HepG2 (cell line): ENCODE measurements around the gene PIM3. TPM values are rescaled to one million over a fixed set of nuclear protein-coding genes. Genes with fewer than 3 reads are reported as not detected.

Source experiments
- CSRNP2 ChIP-seq: sonication (generic); formaldehyde crosslinking; conservative IDR thresholded peaks from 2 replicates; pipeline ENCODE4 v1.8.0; 2022; ENCODE audit warnings: low read depth, missing genetic modification reagents
- polyA plus RNA-seq, 8 experiments: library from polyadenylated mRNA; depleted of rRNA in 3 of 8; stranded (reverse) in 7 of 8; unstranded in 1 of 8; fragments of >200 nt; fragmentation: Illumina TruSeq in 4 of 8; extraction: Trizol in 4 of 8; gene quantifications; 2 replicates each; pipeline versions ENCODE4 v1.2.1 to v1.2.3, GENCODE V29; 2011 to 2016; ENCODE audit warnings: low read depth in 4 of 8, missing spikeins in 1 of 8, mixed read lengths in 1 of 8; ENCODE audit not compliant: insufficient read depth in 1 of 8
- total RNA-seq, 5 experiments: library from RNA; depleted of rRNA; stranded (reverse); fragments of >200 nt; fragmentation: Illumina TruSeq; extraction: Trizol; gene quantifications; 2 replicates each; pipeline ENCODE4 v1.2.3, GENCODE V29; 2016; ENCODE audit warnings: low read depth in 1 of 5
- TF ChIP-seq, protein P1 (sequence below): sonication (generic); formaldehyde crosslinking; IDR thresholded peaks from 2 replicates; pipeline ENCODE4 v1.4.0; 2020; ENCODE audit warnings: mild to moderate bottlenecking, missing genetic modification reagents

Gene PIM3
- total and polyA plus RNA-seq, 2 of the 13 experiments (the other 11 are each of a cell fraction or from before 2014, with no cell fraction given): 21.6 to 31.2 TPM

DNA sequence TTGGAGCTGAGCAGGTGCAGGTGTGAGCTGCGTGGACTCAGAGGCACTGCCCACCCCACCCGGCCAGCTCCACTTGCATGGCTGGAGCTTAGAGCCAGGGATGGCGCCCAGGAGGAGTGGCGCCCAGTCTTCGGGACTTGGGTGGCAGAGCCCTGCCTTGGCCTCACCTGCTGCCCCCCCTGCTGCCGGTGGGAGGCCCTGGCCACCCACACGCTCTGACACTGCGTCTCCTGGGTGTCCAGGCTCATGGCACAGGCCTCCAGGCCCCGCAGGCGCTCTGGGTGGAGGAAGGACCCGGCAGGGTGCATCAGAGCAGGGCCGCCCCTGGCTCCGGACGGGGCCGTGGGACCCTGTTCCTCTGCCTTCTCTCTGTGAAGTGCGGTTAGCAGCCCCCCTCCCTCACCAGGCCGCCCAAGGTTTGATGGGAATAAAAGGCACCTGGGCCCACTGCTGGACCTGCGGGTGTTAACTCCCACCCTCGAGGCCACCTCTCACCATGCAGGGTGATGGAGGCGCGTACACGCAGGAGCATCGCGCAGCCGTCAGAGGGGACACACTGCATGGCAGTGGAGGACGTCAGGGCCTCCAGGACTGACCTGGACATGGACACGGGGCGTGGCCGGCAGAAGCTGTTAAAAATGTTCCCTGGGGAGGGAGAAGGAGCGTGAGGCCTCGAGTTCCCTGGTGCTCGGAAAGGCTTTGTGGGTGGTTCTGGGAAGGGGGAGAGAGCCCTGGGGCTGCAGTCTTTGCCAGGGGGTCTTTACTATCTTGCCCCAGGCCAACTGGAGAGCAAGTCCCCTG lies 40.2 kb downstream of the PIM3 start (continued):
- TF ChIP-seq, protein P1, sequence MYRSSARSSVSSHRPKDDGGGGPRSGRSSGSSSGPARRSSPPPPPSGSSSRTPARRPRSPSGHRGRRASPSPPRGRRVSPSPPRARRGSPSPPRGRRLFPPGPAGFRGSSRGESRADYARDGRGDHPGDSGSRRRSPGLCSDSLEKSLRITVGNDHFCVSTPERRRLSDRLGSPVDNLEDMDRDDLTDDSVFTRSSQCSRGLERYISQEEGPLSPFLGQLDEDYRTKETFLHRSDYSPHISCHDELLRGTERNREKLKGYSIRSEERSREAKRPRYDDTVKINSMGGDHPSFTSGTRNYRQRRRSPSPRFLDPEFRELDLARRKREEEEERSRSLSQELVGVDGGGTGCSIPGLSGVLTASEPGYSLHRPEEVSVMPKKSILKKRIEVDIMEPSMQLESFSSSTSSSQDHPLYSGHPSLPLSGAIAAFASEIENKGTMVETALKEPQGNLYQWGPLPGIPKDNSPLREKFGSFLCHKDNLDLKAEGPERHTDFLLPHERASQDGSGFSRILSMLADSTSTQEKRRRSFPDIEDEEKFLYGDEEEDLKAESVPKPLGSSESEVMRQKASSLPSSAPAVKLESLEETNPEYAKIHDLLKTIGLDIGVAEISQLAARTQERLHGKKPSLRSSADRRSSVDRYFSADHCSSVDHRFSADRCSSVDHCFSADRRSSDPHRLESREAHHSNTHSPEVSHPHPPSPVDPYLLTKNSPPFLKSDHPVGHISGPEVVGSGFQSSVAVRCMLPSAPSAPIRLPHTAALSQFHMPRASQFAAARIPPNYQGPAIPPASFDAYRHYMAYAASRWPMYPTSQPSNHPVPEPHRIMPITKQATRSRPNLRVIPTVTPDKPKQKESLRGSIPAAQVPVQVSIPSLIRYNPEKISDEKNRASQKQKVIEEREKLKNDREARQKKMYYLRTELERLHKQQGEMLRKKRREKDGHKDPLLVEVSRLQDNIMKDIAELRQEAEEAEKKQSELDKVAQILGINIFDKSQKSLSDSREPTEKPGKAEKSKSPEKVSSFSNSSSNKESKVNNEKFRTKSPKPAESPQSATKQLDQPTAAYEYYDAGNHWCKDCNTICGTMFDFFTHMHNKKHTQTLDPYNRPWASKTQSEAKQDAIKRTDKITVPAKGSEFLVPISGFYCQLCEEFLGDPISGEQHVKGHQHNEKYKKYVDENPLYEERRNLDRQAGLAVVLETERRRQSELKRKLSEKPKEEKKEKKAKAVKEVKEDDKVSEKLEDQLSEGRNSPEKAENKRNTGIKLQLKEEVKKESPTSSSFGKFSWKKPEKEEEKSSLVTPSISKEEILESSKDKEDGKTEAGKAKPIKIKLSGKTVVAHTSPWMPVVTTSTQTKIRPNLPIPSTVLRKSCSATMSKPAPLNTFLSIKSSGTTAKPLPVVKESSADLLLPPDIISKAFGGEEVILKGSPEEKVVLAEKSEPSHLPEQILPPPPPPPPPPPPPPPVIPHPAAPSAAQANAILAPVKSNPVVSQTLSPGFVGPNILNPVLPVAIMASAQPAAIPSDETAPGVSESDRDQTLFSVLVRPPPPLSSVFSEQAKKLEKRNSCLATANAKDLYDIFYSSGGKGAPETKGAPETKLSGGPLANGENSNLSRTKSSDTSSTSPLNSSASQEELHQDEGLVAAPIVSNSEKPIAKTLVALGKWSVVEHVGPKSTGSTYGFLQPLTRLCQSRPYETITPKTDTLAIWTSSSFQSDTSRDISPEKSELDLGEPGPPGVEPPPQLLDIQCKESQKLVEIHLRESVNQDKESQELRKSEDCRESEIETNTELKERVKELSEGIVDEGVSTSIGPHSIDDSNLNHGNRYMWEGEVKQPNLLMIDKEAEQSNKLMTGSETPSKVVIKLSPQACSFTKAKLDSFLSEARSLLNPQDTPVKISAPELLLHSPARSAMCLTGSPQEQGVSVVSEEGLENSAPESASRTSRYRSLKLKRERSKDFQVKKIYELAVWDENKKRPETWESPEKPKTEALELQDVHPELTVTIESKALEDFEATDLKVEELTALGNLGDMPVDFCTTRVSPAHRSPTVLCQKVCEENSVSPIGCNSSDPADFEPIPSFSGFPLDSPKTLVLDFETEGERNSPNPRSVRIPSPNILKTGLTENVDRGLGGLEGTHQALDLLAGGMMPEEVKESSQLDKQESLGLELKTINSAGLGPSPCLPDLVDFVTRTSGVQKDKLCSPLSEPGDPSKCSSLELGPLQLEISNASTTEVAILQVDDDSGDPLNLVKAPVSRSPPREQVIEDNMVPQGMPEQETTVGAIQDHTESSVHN: no peak
- no peak for TF ChIP-seq CSRNP2 (CRISPR knock-in tag)
